ENCODE results near the gene FSD2. TPM values are rescaled to one million over a fixed set of nuclear protein-coding genes. Genes with fewer than 3 reads are reported as not detected.

Gene FSD2
- total and polyA plus RNA-seq, 2 of the 4 experiments (the other 2 are of a cell fraction), result not detected

GRCh38 chr15:82793737-82794136 is 12.1 kb downstream of the FSD2 start:
- no peak for ATAC-seq (ENCODE audit: low read depth)

More at GRCh38 chr15:82793737-82794136, 12.1 kb downstream of the FSD2 start:
- no peak overlapping the region for H4K5ac ChIP-seq (ENCODE audit: low read depth, low read length)
- H3K27me3 ChIP-seq (ENCODE audit: control insufficient read depth, insufficient read depth, low read length), result peaks cover 3% of the 10 kb centered on the region; the same call in 1 of the 2 replicates
- POLR2A ChIA-PET (ENCODE audit: unreplicated experiment), result no interaction called here
- H3K79me1 ChIP-seq (ENCODE audit: low read depth in 1 of 2, low read length in 2 of 2), result no peaks in the 10 kb centered on the region
- no peak overlapping the region for H2BK20ac ChIP-seq (ENCODE audit: low read depth, low read length)
- in situ Hi-C loops (cut with MboI; ENCODE audit: low sequenced_read_pairs), result no loop called here
- no peak for DNase-seq
- no peak overlapping the region for H3K18ac ChIP-seq (ENCODE audit: low read depth, low read length)
- H4K91ac ChIP-seq (ENCODE audit: insufficient read depth, low read depth, low read length), result no peak overlapping the region
- no peaks in the 10 kb centered on the region for H3K36me3 ChIP-seq (ENCODE audit: control insufficient read depth, insufficient read depth, low read length)
- no peak overlapping the region for H2BK5ac ChIP-seq (ENCODE audit: low read depth, low read length, poor library complexity, severe bottlenecking)
- no peaks in the 10 kb centered on the region for H3K9me1 ChIP-seq (ENCODE audit: insufficient read depth, low read length)
- CTCF ChIA-PET, result no interaction called here
- no peak overlapping the region for H4K8ac ChIP-seq (ENCODE audit: low read depth in 2 of 2, low read length in 2 of 2)
- no peak overlapping the region for H3K14ac ChIP-seq (replicated peaks; ENCODE audit: low read depth, low read length)
- no peaks in the 10 kb centered on the region for H4K20me1 ChIP-seq (ENCODE audit: insufficient read depth, low read length)
- no peak overlapping the region for H2BK15ac ChIP-seq (ENCODE audit: low read depth, low read length)
- no peaks in the 10 kb centered on the region for H3K9me3 ChIP-seq (ENCODE audit: control insufficient read depth, insufficient read depth, low read length)
- no peak overlapping the region for H2AK5ac ChIP-seq (ENCODE audit: low read depth, low read length)
- no peak overlapping the region for H3K56ac ChIP-seq (ENCODE audit: extremely low read depth, insufficient read depth, low read length)
- H3K4me3 ChIP-seq (ENCODE audit: insufficient read depth, low read depth, low read length), result no peak overlapping the region
- no peak overlapping the region for H2AK9ac ChIP-seq (replicated peaks; ENCODE audit: low read depth, low read length, poor library complexity)
- no peak overlapping the region for H3K4ac ChIP-seq (ENCODE audit: low read depth, low read length)
- no peak overlapping the region for H3K4me2 ChIP-seq (ENCODE audit: low read depth, low read length)
- no peak overlapping the region for H2BK120ac ChIP-seq (ENCODE audit: low read depth, low read length)
- H3K9ac ChIP-seq (ENCODE audit: low read depth, low read length), result no peak overlapping the region
- dilution Hi-C loops (cut with HindIII; ENCODE audit: low sequenced_read_pairs, unreplicated experiment), result no loop called here
- no TSS peak for BruUV-seq (replicated peaks)
- no peak overlapping the region for H3K27ac ChIP-seq (ENCODE audit: insufficient read depth, low read length)
- no peak overlapping the region for H3K23ac ChIP-seq (ENCODE audit: low read depth, low read length)
- intact Hi-C loops (cut with micrococcal nuclease), result no loop called here
- no peaks in the 10 kb centered on the region for H3K4me1 ChIP-seq (ENCODE audit: control insufficient read depth, insufficient read depth, low read length)
- H2AFZ ChIP-seq (replicated peaks; ENCODE audit: low read length, poor library complexity), result no peak overlapping the region
- TF ChIP-seq BHLHE40 (IDR thresholded peaks at IDR 0.05; ENCODE audit: low read depth, low read length), result no peak
- TF ChIP-seq CEBPB (IDR thresholded peaks at IDR 0.05; ENCODE audit: low read depth, low read length), result no peak
- TF ChIP-seq NFE2L2 (IDR thresholded peaks at IDR 0.05; ENCODE audit: low read depth, low read length), result no peak
- no peak for TF ChIP-seq MAFK (IDR thresholded peaks at IDR 0.05; ENCODE audit: low read depth, low read length)
- TF ChIP-seq MAZ (IDR thresholded peaks at IDR 0.05; ENCODE audit: borderline replicate concordance, low read depth, low read length), result no peak
- no peak for TF ChIP-seq ELK1 (IDR thresholded peaks at IDR 0.05; ENCODE audit: borderline replicate concordance, low read depth, low read length)
- no peak for TF ChIP-seq CHD1 (IDR thresholded peaks at IDR 0.05; ENCODE audit: low read depth, low read length)
- TF ChIP-seq RCOR1 (IDR thresholded peaks at IDR 0.05; ENCODE audit: insufficient replicate concordance, low read length), result no peak
- no peak for TF ChIP-seq SMC3 (IDR thresholded peaks at IDR 0.05; ENCODE audit: low read depth, low read length)
- no peak for TF ChIP-seq FOS (IDR thresholded peaks at IDR 0.05; ENCODE audit: low read depth, low read length)
- no peak for TF ChIP-seq USF2 (IDR thresholded peaks at IDR 0.05; ENCODE audit: low read depth, low read length)
- no peak for TF ChIP-seq RFX5 (IDR thresholded peaks at IDR 0.05; ENCODE audit: low read depth, low read length)
- TF ChIP-seq POLR2A (IDR thresholded peaks at IDR 0.05; ENCODE audit: low read depth, low read length), result no peak
- TF ChIP-seq, protein P1, sequence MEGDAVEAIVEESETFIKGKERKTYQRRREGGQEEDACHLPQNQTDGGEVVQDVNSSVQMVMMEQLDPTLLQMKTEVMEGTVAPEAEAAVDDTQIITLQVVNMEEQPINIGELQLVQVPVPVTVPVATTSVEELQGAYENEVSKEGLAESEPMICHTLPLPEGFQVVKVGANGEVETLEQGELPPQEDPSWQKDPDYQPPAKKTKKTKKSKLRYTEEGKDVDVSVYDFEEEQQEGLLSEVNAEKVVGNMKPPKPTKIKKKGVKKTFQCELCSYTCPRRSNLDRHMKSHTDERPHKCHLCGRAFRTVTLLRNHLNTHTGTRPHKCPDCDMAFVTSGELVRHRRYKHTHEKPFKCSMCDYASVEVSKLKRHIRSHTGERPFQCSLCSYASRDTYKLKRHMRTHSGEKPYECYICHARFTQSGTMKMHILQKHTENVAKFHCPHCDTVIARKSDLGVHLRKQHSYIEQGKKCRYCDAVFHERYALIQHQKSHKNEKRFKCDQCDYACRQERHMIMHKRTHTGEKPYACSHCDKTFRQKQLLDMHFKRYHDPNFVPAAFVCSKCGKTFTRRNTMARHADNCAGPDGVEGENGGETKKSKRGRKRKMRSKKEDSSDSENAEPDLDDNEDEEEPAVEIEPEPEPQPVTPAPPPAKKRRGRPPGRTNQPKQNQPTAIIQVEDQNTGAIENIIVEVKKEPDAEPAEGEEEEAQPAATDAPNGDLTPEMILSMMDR (conservative IDR thresholded peaks at IDR 0.05; ENCODE audit: low read depth, low read length), result no peak
- no peak for TF ChIP-seq MXI1 (IDR thresholded peaks at IDR 0.05; ENCODE audit: borderline replicate concordance, low read depth, low read length)
- TF ChIP-seq RAD21 (IDR thresholded peaks at IDR 0.05; ENCODE audit: low read length), result no peak

Measured in IMR-90 (cell line).